ENCODE results near the gene SLC25A13.

GRCh38 chr7:96111405-96111804 is 210.5 kb downstream of the SLC25A13 start:
- TF ChIP-seq CEBPB (IDR thresholded peaks at IDR 0.05; ENCODE audit: borderline replicate concordance, low read depth, low read length) (no peak), POLR2A (IDR thresholded peaks at IDR 0.05; ENCODE audit: insufficient read depth in 1 of 2, low read depth in 2 of 2, low read length in 2 of 2) (no peak), ARID2 (CRISPR knock-in tag; IDR thresholded peaks at IDR 0.05; ENCODE audit: borderline replicate concordance) (no peak), RAD21 (CRISPR knock-in tag; IDR thresholded peaks at IDR 0.05) (no peak), DNMT1 (CRISPR knock-in tag; IDR thresholded peaks at IDR 0.05) (no peak), DDIT3 (CRISPR knock-in tag; IDR thresholded peaks at IDR 0.05) (no peak), ZKSCAN1 (IDR thresholded peaks at IDR 0.05; ENCODE audit: low read length) (no peak)
